IPS-11a (cell line): ENCODE data around the gene TMEM44.
"Not testable (repeated sequence)": the region's sequence is repeated elsewhere in the genome, so short reads cannot be mapped to it uniquely, and the experiment has no call there.

Experiments
- H3K4me3 ChIP-seq: one replicate; pipeline ENCODE4 v1.5.1; 2013; ENCODE audit warnings: low read depth, low read length, control low read depth

The TMEM44 gene

DNA sequence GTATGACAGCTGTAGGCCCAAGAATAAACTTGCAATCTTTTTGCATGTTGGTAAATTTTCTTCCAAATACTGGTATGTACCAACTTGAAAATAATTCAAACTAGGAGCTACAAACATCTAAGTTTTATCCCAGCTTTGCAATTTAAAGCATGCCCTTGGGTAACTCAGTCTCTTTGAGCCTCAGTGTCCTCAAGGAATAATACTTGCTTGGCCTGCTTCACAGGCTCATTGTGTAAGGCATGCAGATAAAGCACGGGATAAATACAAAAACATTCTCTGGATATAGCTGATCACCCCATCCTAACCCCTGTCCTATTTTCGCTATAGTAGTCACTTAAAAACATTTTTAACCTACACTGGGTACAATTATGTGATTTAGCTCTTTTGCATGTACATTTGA, 9.6 kb upstream of the TMEM44 start:
- H3K4me3 ChIP-seq = no peak overlapping the region

DNA sequence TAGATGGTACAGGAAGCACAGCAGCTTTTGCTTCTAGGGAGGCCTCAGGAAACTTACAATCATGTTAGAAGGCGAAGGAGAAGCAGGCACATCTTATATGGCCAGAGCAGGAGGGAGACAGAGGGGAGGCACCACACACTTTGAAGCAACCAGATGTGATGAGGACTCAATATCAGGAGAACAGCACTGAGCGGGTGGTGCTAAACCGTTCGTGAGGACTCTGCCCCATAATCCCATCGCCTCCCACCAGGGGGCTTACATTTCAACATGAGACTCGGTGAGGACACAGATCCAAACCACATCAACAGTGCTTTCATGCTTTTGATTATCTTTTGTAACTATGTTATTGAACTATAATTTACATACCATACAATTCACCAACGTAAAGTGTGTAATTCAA, 7.6 kb upstream of the TMEM44 start:
- H3K4me3 ChIP-seq = no peak overlapping the region

DNA sequence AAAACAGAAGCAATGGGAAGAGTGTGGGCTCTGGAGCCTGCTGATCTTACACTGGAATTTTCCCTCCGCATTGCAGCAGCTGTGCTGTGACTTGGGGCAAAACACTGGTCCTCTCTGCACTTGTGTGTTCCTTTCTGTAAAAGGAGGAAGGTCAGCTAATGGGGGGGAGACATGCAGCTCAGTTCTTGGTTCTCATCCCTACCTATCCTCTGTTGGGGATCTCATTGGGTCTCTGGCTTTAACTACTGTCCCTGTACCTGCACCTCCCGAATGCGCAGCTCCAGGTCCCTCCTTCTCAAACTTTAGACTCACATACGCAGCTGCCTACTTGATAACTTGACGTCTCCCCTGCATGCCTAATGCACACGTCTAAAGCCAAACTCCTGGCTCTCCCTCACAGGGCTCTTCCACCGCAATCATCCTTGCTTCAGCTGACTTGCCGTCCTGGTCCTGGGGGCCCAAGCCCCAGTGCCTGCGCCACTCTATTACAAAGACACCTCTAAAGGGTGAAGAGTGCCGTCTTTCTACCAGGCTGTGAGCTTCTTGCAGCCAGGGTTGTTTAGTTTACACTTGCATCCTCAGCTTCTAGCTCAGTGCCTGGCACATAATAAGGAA, 5.9 kb upstream of the TMEM44 start:
- no peak overlapping the region for H3K4me3 ChIP-seq

DNA sequence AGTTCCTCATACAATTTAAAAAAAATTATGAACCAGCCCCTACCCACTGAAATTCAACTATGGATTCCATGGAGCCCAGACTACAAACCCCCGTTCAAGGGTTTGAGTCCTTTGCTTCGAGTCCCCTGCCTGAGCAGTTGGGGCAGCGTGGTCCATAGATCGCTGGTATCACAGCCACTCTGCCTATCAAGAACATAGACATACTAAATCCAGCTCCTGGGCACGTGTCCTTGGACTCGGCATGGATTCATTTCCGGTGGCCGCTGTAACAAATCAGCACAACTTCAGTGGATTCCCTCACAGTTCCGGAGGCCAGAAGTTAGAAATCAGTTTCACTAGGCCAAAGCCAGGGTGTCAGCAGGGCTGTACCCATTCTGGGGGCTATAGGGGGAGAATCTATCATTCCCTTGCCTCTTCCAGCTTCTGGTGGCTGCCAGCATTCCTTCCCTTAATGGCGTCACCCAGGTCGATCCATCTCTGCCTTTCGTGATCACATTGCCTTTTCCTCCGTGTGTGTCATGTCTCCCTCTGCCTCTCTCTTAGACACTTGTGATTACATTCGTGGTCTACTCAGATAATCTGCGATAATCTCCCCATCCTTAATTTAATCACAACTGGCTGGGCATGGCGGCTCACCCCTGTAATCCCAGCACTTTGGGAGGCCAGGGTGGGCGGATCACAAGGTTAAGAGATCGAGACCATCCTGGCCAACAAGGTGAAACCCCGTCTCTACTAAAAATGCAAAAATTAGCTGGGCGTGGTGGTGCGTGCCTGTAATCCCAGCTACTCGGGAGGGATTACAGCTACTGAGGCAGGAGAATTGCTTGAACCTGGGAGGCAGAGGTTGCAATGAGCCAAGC, 4.6 kb upstream of the TMEM44 start:
- no peak overlapping the region for H3K4me3 ChIP-seq

DNA sequence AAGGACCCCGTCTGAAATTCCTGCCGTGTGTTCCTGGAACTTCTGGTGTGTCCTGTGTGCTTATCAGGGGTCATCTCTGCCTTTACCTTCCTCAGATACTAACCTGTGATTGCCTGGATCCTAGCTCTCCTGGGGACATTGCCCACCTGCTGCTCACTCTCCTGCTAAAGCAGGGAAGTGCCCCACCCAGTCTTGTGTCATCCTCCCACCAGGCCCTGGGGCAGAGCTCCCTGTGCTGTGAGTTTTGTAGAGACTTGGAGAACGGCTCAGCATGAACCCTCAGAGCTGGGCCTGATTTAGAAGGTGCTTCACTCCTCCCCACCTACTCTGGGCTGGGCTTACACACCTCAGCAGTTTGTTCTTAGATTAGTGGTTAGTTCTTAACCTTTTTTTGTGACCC, 3.8 kb upstream of the TMEM44 start:
- no peak overlapping the region for H3K4me3 ChIP-seq

DNA sequence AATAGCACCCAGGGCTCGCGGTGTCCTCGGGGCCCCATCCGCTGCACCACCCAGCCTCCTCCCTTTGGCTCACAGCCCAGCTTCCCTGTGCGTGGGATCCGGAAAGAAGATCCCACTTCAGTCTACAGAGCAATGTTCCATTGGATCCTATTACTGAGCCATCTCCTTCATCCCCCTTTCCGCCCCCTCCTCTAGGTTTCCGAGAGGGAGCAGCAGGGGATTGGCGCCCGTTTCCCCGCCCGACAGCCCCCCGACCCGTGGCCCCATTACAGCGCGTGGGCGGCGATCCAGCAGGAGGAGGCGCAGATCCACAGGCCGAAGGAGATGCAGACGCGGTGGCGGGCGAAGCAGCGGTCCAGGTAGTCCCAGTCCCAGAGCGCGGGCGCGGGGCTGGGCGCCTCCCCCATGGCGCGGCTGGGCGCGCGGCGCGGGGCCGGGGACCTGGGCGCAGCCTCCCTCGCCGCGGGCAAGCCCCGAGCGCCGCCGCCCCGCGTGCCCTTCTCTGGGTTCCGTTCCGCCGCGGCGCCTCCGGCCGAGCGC, 340 bp downstream of the TMEM44 start:
- peak overlapping the region; percentile 66 for H3K4me3 ChIP-seq

DNA sequence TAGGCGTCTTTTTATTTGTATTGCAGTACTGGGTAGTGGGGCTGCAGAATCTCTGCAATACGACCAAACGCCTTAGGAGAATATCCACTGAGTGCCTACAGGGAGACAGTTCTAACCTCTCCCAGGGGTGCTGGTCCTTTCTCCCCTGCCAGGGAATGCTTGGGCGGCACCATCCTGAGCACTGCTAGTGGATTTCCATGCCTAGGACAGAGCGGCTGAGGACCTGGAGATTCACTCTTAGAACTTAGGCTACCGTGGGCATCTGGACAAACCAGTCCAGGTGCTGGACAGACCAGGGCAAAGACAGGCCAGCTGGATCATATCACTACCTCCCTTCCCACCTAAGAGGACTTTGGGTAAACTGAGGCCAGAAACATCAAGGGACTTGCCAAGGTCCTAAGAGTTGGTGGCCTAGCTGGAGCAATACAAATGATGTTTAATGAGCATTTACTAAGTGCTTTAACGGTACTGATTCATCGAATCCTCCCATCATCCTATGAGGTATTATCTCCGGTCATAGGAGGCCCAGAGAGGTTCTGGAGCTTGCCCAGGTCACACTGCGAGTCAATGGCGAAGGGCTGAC, 902 bp downstream of the TMEM44 start:
- H3K4me3 ChIP-seq = peak overlapping the region; percentile 66

DNA sequence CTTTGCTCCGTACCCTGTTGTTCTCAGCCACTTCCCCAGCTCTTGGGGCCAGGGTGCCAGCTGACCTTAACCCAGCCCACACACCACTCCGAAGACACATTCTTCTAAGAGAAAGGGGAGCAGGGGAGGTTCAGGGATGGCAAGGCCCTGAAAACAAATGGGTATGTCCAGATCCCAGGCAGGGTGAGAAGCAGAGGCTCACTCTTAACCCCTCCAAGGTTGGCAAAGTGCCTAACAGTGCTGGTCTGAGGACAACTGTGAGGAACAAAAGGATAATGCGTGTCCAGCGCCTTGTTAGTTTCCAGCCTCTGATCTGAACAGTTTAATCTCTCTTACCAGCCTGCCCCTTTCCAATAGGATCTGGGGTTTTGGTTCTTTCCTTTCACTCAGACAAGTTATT, 1.5 kb downstream of the TMEM44 start:
- H3K4me3 ChIP-seq = no peak overlapping the region

DNA sequence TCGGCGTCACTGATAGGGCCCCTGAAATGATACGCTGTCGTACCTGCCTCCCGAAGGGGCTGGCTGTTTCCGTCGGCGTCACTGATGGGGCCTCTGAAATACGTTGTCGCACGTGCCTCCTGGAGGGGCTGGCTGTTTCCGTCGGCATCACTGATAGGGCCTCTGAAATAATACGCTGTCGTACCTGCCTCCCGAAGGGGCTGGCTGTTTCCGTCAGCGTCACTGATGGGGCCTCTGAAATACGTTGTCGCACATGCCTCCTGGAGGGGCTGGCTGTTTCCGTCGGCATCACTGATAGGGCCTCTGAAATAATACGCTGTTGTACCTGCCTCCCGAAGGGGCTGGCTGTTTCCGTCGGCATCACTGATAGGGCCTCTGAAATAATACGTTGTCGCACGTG, 2.5 kb downstream of the TMEM44 start:
- not testable (repeated sequence) for H3K4me3 ChIP-seq

DNA sequence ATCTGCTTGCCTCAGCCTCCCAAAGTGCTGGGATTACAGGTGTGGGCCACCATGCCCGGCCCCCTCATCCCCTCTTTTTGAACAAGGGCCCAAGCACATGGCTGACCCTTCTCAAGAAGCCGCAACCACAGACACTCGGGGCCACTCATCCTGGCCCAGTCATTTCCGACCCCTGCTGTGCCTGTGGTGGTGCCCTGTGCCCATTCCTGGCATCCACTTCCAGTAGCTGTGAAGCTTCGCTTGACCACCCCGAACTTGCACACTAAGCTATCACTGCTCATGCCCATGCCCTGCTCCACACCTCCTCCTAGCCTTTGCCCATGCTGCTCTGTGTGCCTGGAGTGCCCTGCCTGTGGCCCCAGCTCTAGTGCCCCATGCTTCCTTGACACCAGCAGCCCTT, 8.3 kb downstream of the TMEM44 start:
- H3K4me3 ChIP-seq = no peak overlapping the region

DNA sequence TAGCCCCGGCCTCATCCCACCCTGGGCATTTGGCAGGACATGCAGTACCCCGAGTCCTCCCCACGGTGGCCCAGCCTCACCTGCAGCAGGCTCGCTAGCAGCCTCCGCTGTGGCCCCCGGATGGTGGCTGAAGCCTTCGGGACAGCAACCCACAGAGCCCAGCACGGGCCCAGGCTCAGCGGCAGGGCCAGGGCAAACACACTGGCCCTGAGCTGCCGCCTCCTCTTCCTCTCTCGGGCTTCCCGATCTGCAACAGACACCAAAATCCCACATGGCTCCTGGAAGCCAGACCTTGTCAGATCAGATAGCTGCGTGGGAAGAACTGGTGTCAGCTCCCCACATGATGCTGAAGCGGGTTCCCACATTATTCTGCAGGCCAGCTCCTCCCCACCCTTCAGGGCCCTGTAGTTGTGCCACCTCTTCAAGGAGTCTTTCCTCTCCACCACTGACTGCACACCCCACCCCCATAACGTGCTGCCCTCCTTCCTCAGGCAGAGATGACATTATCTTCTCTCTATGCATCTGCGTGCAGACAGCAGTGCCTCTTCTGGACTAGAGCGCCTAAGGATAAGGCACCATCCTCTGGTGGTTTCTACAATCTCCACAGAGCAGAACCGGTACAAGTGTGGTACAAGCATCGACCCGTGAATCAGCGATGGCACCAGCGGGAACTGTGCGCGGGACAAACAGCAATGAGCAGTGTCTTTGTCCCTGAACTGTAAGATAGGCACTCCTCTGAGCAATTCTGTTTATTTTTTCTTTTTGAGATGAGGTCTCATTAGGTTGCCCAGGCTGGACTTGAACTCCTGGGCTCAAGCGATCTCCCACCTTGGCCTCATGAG, 9.5 kb downstream of the TMEM44 start:
- no peak overlapping the region for H3K4me3 ChIP-seq

DNA sequence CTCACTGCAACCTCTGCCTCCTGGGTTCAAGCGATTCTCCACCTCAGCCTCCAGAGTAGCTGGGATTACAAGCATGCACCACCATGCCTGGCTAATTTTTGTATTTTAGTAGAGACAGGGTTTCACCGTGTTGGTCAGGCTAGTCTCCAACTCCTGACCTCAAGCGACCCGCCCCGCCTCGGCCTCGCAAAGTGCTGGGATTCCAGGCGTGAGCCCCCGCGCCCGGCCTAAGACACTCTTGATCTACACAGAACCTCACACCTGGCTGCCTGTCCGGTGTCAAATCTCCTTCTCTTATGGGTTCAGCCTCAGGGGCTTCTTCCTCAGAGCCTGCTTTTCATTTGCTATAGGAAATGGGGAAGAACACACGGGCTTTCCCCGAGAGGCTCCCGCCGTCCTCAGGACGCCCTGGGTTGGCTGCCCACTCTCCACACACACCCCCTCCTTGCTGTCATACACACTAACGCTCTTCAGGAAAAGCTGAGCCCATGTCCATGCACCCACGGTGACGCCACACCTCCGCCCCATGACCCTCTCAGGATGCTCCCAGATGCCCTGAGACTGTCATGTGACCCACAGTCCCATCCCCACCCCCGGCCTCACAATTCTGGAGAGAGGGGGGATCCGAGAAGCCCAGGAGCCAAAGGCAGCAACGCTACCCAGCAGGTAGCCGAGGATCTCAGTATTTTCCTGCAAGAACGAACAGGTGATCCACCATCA, 10.4 kb downstream of the TMEM44 start:
- no peak overlapping the region for H3K4me3 ChIP-seq

DNA sequence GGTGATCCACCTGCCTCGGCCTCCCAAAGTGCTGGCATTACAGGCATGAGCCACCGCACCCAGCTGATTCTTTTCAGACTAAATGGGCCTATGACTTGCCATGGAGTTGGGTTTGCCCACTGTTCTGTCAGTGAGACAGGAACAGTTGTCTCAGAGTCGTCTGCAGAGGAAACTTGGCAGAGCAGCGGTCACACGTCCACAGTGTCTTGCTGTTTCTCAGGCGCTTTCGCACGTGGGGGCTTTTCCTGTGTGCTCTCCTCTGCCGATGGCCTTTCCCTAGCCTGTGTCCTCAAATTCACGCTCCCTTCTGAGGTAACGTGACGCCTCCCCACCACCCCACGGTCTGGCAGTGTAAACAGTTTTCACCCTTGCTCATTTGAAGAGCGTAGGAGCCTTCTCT, 11.3 kb downstream of the TMEM44 start:
- no peak overlapping the region for H3K4me3 ChIP-seq

DNA sequence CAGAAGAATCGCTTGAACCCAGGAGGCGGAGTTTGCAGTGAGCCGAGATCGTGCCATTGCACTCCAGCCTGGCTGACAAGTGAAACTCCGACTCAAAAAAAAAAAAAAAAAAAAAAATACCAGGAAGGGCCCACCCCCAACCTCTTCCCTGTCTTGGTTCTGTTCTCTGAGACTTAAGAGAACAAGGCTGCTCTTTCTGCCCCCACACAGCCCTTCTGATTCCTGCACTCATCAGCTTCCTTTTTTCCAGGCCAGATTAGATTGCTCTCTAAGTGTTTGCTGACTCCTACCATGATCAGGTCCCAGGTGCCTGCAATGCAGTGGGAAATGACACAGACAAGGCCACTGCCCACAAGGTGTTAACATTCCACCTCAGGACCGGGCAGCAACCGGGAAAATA, 13.0 kb downstream of the TMEM44 start:
- no peak overlapping the region for H3K4me3 ChIP-seq

DNA sequence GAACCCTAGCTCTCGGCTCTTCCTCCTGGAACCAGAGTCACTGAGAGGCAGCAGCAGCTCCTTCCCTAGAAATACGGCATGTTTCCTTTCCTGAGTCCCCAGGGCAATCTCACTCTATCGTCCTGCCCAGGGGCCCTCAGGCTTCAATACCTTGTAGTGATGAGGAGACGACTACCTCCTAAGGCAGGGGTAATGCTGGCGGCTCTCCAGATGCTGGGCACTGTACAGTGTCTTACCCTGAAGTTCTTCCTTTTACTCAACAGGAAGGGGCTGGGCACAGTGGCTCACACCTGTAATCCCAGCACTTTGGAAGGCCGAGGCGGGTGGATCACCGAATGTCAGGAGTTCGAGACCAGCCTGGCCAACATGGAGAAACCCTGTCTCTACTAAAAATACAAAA, 13.5 kb downstream of the TMEM44 start:
- H3K4me3 ChIP-seq = no peak overlapping the region

DNA sequence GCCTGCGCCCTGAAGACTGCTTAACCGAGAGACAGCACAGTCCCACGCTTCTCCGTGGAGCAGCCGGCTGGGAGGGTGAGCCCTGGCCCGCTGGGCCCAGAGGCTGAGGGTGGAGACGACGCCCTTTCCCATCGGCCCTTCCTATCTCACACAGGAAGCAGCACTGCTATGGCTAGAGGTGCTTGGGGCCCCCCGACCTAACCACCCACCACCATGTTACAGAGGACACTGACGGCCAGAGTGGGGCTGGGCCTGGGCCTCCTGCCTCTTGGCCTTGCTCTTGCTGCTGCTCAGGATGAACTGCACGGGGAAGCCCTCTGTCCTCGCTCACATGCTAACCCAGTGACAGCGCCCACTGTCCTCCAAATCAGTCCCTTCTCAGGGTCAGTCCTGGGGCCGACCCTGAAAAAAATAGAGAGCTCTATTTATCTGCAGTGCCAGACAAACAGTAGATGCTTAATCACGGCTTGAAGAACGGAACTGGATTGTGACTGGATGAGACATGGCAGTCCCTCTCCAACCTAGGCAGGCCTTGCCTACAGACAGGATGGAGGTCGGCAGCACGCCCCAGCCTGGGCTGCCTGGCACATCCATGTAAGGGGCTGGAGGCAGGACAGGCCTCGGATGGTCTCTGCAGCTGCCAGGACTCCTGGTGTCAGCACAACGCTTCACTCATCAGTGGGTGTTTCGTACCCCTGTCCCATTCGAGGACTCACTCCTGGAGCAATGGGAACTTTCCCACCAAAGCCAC, 14.2 kb downstream of the TMEM44 start:
- no peak overlapping the region for H3K4me3 ChIP-seq

DNA sequence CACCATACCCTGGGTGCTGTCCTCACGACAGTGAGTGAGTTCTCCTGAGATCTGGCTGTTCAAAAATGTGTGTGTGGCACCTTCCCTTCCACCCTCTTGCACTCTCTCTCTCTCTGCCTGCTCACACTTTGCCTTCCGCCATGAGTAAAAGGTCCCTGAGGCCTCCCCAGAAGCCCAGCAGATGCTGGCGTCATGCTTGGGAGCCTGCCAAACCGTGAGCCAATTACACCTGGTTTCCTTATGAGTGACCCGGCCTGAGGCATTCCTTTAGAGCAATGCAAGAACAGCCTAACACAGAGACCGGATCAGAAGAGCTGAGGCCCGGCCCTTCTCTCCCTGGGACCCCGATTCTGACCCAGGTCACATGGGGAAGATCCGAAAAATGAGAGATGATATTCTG, 15.4 kb downstream of the TMEM44 start:
- no peak overlapping the region for H3K4me3 ChIP-seq

DNA sequence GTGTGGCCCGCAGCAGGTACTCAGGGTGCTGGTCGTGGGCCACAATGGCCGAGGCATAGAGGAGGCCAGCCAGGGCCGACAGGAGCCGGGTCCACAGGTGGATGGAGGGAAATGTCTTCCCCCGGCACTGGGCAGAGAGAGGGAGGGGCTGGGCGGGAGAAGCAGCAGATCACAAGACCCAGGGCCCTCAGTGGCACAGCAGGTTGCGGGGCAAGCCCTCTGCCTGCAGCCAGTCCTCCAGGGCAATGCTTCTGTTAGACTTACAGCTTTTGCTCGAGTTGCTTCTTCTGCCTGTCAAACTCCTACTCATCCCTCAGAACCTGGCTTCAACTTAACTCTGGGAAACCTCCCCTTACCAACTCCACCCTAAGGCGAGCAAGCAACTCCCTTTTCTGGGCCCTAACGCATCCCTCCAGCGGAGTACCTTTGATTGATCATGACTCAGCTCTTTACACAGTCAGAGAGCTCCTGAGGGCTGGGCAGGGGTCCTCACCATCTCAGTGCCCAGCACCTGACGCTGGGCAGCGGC, 16.0 kb downstream of the TMEM44 start:
- no peak overlapping the region for H3K4me3 ChIP-seq

DNA sequence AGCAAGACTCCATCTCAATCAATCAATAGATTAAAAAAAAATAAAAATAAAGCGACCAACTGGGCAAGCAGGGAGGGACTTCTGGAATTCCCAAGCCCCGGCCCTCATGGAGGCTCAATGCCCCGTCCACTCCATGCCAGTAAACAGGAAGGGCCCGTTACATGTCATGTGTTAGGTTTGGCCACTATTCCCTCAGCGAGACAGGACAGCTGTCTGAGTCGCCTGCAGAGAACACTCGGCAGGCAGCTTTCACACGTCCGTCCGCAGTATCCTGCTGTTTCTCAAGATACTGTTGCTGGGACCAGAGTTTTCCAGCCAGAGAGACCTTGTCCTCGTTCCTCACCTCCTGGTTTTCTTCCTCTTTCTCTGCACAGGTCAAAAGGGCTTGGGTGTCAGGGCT, 18.0 kb downstream of the TMEM44 start:
- H3K4me3 ChIP-seq = no peak overlapping the region

DNA sequence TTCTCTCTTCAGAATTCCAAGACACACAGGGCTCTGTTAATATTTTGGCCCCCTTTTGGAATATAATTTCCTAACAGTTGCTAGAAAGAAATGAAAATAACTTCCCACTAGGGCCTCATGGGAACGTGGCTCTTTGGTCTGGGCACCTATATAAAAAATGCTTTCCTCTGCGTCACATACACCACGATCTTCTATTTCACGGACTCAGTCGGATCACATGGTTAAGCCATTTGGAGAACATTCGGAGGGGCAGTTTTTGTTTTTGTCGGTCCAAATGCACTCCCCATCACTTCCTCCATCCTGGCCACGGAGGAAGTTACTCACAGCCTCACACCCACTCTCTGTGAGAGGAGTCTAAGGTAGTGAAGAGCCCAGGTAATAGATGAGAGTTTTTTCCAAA, 21.0 kb downstream of the TMEM44 start:
- H3K4me3 ChIP-seq = no peak overlapping the region
